Right lobe of liver (tissue), 4 donors: ENCODE measurements around the gene FGD4.

Experiments
- CTCF ChIP-seq, 4 donors: fragments of 200-600 bp in 3 of 4; fragments of 450-650 bp in 1 of 4; IDR thresholded peaks; one replicate each; pipeline versions ENCODE4 v1.5.1 to v1.8.0; 2016 to 2022; ENCODE audit warnings: antibody characterized with exemption in 4 of 4, mild to moderate bottlenecking in 2 of 4
- POLR2A ChIP-seq: fragments of 450-650 bp; IDR thresholded peaks from one replicate; pipeline ENCODE4 v1.6.1; 2017; ENCODE audit warnings: antibody characterized with exemption, mild to moderate bottlenecking
- donor health status: DM: no; HTN: no; CAD: no.
- donor health status: DM: no; HTN: no; CAD: no.
- donor health status: DM: no; HTN: yes; CAD: no.

GRCh38 chr12:32549675-32550079 is 150.3 kb downstream of the FGD4 start:
- no peak for TF ChIP-seq CTCF (IDR thresholded peaks at IDR 0.05)
- TF ChIP-seq POLR2A = no peak
